A549 (cell line): ENCODE measurements around the gene TNP2.

Source experiments
- CTCF ChIP-seq: fragments of >200 bp; sonication (Bioruptor Twin); formaldehyde crosslinking; IDR thresholded peaks from 3 replicates; pipeline ENCODE4 v1.5.1; 2016
- EHF ChIP-seq: fragments of 250-450 bp; sonication (Bioruptor Pico); IDR thresholded peaks from 2 replicates; pipeline ENCODE4 v1.5.0; 2020; ENCODE audit warnings: mild to moderate bottlenecking
- MAX ChIP-seq: IDR thresholded peaks from 2 replicates; pipeline ENCODE4 v1.6.1; 2012
- SREBF2 ChIP-seq: fragments of 450-650 bp; IDR thresholded peaks from 2 replicates; pipeline ENCODE4 v1.6.1; 2014; ENCODE audit warnings: mild to moderate bottlenecking, moderate library complexity

- no peak for TF ChIP-seq MAX
- TF ChIP-seq CTCF, result no peak
- TF ChIP-seq SREBF2, result no peak
- TF ChIP-seq EHF (CRISPR knock-in tag), result no peak
These were observed 31.4 kb upstream of the TNP2 start for GRCh38 chr16:11300560-11300892.
